ENCODE data around the gene IL1RL2.
A peak's percentile ranks its signal among the peaks of the same experiment; 100 is the strongest.

The IL1RL2 gene

GRCh38 chr2:102238039-102238756 is 51.4 kb downstream of the IL1RL2 start:
- DNase-seq (ENCODE audit: low read depth in 1 of 2, low spot score in 1 of 2): no peak

- DNase-seq (ENCODE audit: low read depth in 1 of 2, low spot score in 1 of 2): no peak
These were observed 52.0 kb downstream of the IL1RL2 start for GRCh38 chr2:102238778-102239177.

GRCh38 chr2:102239344-102239743 is 52.5 kb downstream of the IL1RL2 start:
- no peak for DNase-seq (ENCODE audit: low read depth in 1 of 2, low spot score in 1 of 2)

- peak; percentile 75 to 86 for DNase-seq (ENCODE audit: low read depth in 1 of 2, low spot score in 1 of 2)
These were observed 54.0 kb downstream of the IL1RL2 start for GRCh38 chr2:102240640-102241370.

GRCh38 chr2:102241616-102242305 is 54.9 kb downstream of the IL1RL2 start:
- DNase-seq (ENCODE audit: low read depth in 1 of 2, low spot score in 1 of 2): no peak

- no peak for DNase-seq (ENCODE audit: low read depth in 1 of 2, low spot score in 1 of 2)
These were observed 58.7 kb downstream of the IL1RL2 start for GRCh38 chr2:102245266-102246151.

GRCh38 chr2:102250278-102250821 is 63.5 kb downstream of the IL1RL2 start:
- no peak for DNase-seq (ENCODE audit: low read depth in 1 of 2, low spot score in 1 of 2)

- peak; percentile 44 to 63 for DNase-seq (ENCODE audit: low read depth in 1 of 2, low spot score in 1 of 2)
These were observed 64.4 kb downstream of the IL1RL2 start for GRCh38 chr2:102251042-102251848.

GRCh38 chr2:102251849-102252203 is 65.0 kb downstream of the IL1RL2 start:
- DNase-seq (ENCODE audit: low read depth in 1 of 2, low spot score in 1 of 2): no peak

GRCh38 chr2:102252236-102252635 is 65.4 kb downstream of the IL1RL2 start:
- no peak for DNase-seq (ENCODE audit: low read depth in 1 of 2, low spot score in 1 of 2)

GRCh38 chr2:102253140-102253752 is 66.4 kb downstream of the IL1RL2 start:
- DNase-seq (ENCODE audit: low read depth in 1 of 2, low spot score in 1 of 2): no peak

GRCh38 chr2:102253753-102254150 is 66.9 kb downstream of the IL1RL2 start:
- no peak for DNase-seq (ENCODE audit: low read depth in 1 of 2, low spot score in 1 of 2)

GRCh38 chr2:102256276-102256675 is 69.5 kb downstream of the IL1RL2 start:
- no peak for DNase-seq (ENCODE audit: low read depth in 1 of 2, low spot score in 1 of 2)

GRCh38 chr2:102256874-102257462 is 70.1 kb downstream of the IL1RL2 start:
- no peak for DNase-seq (ENCODE audit: low read depth in 1 of 2, low spot score in 1 of 2)

GRCh38 chr2:102258025-102258385 is 71.2 kb downstream of the IL1RL2 start:
- no peak for DNase-seq (ENCODE audit: low read depth in 1 of 2, low spot score in 1 of 2)

GRCh38 chr2:102258386-102259074 is 71.7 kb downstream of the IL1RL2 start:
- no peak for DNase-seq (ENCODE audit: low read depth in 1 of 2, low spot score in 1 of 2)

- no peak for DNase-seq (ENCODE audit: low read depth in 1 of 2, low spot score in 1 of 2)
These were observed 74.8 kb downstream of the IL1RL2 start for GRCh38 chr2:102261467-102262135.

All from stimulated activated CD4-positive, alpha-beta T cell treated with anti-CD3 and anti-CD28 coated beads, Interleukin-15, amount 100 ng/mL, for 1 hour (primary cell).